Muscle of back (tissue), 11 donors: ENCODE data around the gene ELAC2. TPM values are rescaled to one million over a fixed set of nuclear protein-coding genes. Genes with fewer than 3 reads are reported as not detected.

Experiments
- DNase-seq, 3 donors: peaks; one replicate each; pipeline versions ENCODE4 v3.0.0 to v3.0.0-alpha.2; 2013
- polyA plus RNA-seq, 10 donors: library from polyadenylated mRNA; unstranded; fragments of 120-200 nt; gene quantifications; one replicate each; pipeline ENCODE4 v1.2.1, GENCODE V29; 2013; ENCODE audit not compliant: insufficient read length in 10 of 10

ELAC2 gene
- polyA plus RNA-seq, 10 donors = 36.0 to 50.4 (median 43.6) TPM

GRCh38 chr17:13024526-13025257, 6.9 kb upstream of the ELAC2 start:
- peak in 2 of 3 donors; percentile 76 to 83 for DNase-seq

GRCh38 chr17:13024016-13024415, 6.2 kb upstream of the ELAC2 start:
- DNase-seq = no peak

- DNase-seq = no peak
Observed at GRCh38 chr17:13016881-13017654, 759 bp downstream of the ELAC2 start.

- DNase-seq = no peak
Observed at GRCh38 chr17:13014801-13015200, 3.0 kb downstream of the ELAC2 start.

DNA sequence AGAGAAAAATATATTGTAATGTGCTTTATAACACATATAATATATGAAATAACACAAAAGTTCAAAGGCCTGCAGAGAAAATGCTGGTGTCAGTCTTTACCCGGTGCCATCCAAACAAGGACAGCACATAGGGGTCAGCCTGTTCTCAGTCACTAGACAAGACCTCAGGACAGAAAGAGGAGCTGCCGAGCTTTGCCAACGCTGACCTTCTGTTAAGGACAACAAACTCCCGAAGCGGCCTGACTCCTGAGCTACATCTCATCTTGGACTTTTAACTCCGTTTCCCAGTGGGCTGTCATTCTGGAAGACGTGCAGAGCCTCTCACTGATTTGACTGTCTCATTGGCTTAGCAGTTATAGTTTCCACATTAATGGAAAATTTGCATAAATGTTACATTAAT, 6.9 kb downstream of the ELAC2 start:
- no peak for DNase-seq

DNA sequence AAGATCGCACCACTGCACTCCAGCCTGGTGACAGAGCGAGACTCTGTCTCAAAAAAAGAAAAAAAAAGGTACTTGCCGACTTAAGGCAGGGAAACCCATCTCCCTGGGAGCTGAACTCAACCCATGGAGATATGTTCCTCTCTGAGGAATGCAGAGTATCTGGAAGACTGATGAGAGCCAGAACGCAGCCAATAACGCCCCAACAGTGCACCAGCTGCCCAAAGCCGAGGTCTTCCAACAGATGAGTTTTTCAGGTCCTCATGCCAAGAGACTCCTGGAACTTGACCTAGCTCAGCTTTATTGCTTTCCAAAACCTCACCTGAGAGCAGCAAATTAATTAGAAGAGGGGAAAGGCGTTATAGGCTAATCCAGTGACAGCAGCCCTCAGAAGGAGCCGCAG, 9.4 kb downstream of the ELAC2 start:
- DNase-seq = no peak

GRCh38 chr17:13005530-13005929, 12.3 kb downstream of the ELAC2 start:
- no peak for DNase-seq

DNA sequence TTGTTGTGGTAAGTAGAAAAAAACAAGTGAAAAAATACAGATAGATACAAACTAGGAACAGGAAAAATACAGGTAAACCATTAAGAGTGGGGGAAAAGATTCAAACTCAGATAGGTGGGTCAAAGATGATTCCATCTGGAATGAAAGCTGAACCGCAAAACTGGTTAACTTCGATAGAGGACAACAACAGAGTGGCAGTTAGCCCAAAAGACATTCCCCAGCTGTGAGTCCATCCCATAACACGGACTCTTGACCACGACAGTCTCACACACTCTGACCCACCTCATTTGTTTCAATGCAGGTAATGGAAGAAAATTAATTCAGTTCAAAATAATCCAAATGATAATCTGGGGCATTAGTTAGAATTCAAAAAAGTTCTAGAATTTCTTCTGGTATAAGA, 13.5 kb downstream of the ELAC2 start:
- no peak for DNase-seq

DNA sequence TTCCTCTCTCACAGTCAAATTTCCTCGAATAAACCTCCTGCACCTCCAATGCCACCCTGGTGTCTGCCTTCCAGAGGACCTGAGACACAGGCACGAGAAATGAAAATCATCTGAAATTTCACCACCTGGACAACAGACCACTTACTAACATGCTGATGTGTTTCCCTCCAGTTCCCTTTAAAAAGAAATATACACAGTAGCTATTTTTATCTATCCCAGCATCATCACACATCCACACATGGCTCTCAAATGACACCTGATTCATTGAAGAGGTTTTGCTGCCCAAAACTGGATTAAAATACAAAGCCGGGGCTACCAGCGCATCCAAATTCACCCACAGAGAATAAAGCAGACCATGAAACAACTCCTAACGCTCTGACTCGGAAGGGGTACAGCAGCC, 13.9 kb downstream of the ELAC2 start:
- no peak for DNase-seq

DNA sequence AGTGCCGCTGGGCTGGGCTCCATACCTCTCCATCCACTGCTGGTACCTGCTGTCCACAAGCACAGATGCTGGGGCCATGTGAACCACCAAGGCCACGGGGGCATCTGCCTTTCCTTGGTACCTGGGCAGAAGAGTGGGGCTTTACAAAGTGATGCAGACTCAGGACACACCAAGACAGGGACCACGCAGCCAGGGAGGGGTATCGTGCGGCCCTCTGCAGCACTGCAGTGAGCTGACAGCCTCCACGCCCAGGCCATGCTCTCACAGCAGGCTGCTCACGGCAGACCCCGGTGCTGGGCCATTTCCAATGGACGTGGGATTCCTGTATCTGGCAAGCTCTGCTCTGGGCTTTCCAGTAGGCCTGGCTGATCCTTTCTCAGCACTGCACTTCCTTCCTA, 14.4 kb downstream of the ELAC2 start:
- DNase-seq = no peak

DNA sequence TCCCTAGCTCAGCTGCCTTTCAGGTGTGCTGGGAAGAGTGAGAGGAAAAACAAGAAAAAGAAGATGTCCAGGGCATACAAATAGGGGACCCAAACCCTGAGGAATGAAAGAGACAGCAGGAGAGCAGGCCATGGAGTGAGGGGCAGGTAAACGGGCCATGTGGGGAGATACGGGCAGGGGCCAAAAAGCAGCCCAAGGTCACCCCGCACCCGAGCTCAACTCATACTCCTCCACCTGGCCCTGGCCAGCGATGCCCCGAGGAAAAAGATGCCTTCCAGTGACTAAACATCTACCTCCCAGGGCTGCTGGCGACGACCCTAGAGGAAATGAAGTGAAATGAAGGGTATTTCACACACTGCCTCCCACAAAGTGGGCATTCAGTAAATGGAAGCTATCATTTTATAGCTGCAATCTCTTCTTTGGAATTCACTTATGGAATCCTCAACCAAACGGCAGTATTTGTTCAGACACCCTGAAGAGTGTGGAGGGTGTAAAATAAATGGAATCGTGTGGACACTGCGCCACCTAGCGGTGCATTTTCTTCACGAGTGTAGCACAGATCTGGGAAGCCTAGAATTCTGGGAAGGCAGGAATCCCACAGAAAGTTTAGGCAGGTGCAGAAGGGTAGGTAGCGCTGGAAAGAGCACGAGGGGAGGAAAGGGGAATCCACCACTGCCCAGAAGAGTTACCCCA, 14.9 kb downstream of the ELAC2 start:
- peak; percentile 71 to 88 (median 82) for DNase-seq

- DNase-seq = no peak
Observed at GRCh38 chr17:13001991-13002615, 15.7 kb downstream of the ELAC2 start.

DNA sequence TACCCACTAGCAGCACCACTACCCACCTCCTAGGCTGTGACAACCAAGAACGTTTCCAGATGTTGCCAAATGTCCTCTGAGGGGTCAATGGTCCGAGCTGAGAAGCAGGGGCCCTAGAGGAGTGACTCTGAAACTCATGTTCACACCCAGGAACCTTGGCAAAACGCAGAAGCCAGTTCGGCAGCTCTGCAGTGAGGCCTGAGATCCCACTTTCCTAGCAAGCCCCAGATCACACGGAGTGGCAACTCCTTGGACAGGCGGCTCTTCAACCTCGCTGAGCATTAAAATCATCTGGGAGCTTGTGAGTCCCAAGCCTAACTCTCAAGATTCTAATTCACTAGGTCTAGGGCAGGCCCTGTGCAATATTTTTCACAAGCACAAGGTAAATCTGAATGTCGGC, 17.3 kb downstream of the ELAC2 start:
- DNase-seq = no peak

- no peak for DNase-seq
Observed at GRCh38 chr17:12998874-12999273, 19.0 kb downstream of the ELAC2 start.

DNA sequence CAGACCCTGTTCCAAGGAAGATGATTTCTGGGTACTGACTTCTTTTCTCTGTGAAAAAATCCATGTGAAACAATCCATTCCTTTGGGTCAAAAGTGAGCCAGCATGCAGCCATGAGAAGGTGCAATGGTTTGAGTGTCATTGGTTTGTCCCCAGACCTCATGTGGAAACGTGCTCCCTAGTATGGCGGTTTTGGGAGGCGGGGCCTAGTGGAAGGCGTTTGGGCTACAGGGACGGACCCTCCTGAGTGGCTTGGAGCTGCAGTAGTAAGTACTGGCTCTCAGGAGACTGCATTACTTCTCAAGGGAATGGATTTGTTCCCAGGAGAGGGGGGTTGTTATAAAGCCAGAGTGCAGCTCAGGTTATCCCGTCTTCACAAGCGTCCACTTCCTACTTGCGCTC, 19.4 kb downstream of the ELAC2 start:
- no peak for DNase-seq

DNA sequence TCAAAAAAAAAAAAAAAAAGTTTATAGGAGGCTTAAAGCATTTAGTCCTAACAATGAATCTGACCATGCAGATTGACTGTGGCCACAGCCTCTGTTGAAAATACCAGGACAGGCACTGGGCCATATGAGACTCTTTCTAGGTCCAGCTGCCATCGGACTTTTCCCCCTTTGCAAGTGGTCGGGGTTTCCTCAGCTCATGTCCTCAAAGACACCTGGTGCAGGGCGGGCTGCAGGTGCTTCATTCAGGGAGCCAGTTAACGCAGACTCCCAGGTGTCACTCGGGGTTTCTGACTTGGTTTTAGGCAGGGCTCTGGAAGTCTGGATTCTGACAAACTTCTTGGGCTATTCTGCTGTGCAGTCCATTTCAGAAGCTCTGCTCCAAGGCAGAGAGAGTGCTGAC, 20.9 kb downstream of the ELAC2 start:
- no peak for DNase-seq

DNA sequence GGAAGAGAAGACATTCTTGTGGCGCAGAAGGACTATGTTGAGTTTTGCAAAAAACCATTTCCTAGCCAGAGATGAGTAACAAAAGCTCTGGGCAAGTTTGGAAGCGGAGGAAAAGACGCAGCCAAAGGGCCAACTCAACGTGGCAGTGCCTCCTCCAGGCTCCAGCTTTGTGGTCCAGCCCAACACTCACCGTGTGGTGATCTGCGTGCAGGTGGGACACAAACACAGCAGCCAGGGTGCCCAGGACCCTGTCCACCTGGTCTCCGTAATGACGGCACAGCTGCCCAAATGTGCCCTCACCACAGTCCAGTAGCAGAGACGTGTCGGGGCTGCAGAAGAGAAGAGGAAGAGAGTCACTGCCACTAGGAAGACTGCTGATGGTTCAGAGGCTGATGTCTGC, 21.5 kb downstream of the ELAC2 start:
- DNase-seq = no peak

GRCh38 chr17:12995896-12996295, 21.9 kb downstream of the ELAC2 start:
- no peak for DNase-seq

- DNase-seq = no peak
Observed at GRCh38 chr17:12995106-12995895, 22.5 kb downstream of the ELAC2 start.

DNA sequence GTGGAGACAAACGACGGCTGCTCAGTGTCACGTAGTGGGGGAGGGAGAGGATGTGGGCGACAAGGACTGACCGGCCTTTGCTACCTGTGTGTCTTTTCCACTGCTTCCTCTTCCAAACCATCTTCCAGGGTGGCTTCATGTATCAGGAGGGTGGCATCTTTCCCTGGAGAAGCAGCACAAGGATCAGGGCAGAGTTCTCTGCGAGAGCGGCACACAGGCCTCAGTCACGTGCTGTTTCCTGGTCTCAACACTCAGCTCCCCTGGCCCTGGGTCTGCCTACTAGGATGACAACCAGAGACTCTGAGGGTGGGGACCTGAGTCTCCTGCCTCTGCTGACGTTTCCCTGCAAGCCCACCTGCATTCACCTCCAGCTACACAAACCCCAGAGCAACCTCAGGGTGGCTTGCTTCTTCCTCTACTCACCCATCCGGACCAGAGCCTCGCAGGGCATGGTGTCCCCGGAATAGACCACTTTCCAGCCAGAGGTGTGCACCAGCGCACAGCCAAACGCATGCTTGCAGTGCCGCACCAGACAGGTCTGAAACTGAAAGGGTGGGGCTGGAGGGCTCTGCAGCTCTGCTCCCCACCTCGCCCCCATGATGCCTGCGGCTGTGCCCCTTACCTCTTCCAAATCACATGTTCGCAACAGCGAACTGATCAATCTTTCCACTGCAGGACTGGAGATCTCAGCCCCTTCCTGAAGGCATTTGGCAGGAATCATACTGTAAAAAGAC, 23.3 kb downstream of the ELAC2 start:
- DNase-seq = no peak

GRCh38 chr17:12993631-12994030, 24.2 kb downstream of the ELAC2 start:
- DNase-seq = no peak
